Cerebellar cortex (tissue), 1 donor: Measurements from ENCODE around the gene ENC1.

Experiments used
- DNase-seq: peaks from one replicate; pipeline ENCODE4 v3.0.0-alpha.2; 2015; ENCODE audit warnings: low spot score

The ENC1 gene

GRCh38 chr5:74631081-74631953 is 9.2 kb downstream of the ENC1 start:
- no peak for DNase-seq

GRCh38 chr5:74630453-74631066 is 10.0 kb downstream of the ENC1 start:
- no peak for DNase-seq

GRCh38 chr5:74629326-74629725 is 11.2 kb downstream of the ENC1 start:
- DNase-seq = no peak

GRCh38 chr5:74628359-74628758 is 12.2 kb downstream of the ENC1 start:
- DNase-seq = no peak

GRCh38 chr5:74627646-74628279 is 12.8 kb downstream of the ENC1 start:
- DNase-seq = no peak

- no peak for DNase-seq
Measured at GRCh38 chr5:74626386-74627222, 13.9 kb downstream of the ENC1 start.

GRCh38 chr5:74625742-74626241 is 14.7 kb downstream of the ENC1 start:
- DNase-seq = no peak

- no peak for DNase-seq
Measured at GRCh38 chr5:74624931-74625505, 15.5 kb downstream of the ENC1 start.

GRCh38 chr5:74624501-74624900 is 16.0 kb downstream of the ENC1 start:
- no peak for DNase-seq

- no peak for DNase-seq
Measured at GRCh38 chr5:74623748-74624408, 16.6 kb downstream of the ENC1 start.

GRCh38 chr5:74623006-74623611 is 17.4 kb downstream of the ENC1 start:
- no peak for DNase-seq

- no peak for DNase-seq
Measured at GRCh38 chr5:74622122-74622521, 18.4 kb downstream of the ENC1 start.

- no peak for DNase-seq
Measured at GRCh38 chr5:74621492-74621891, 19.0 kb downstream of the ENC1 start.

GRCh38 chr5:74619308-74619707 is 21.2 kb downstream of the ENC1 start:
- DNase-seq = no peak

- DNase-seq = no peak
Measured at GRCh38 chr5:74618106-74618505, 22.4 kb downstream of the ENC1 start.

GRCh38 chr5:74617202-74617601 is 23.3 kb downstream of the ENC1 start:
- no peak for DNase-seq

GRCh38 chr5:74616236-74617146 is 24.0 kb downstream of the ENC1 start:
- DNase-seq = no peak

GRCh38 chr5:74613283-74613682 is 27.2 kb downstream of the ENC1 start:
- DNase-seq = no peak

GRCh38 chr5:74612045-74612444 is 28.5 kb downstream of the ENC1 start:
- DNase-seq = no peak
